Endothelial cell of umbilical vein (primary cell): ENCODE measurements around the gene PLLP. TPM values are rescaled to one million over a fixed set of nuclear protein-coding genes. Genes with fewer than 3 reads are reported as not detected.
"Not testable (repeated sequence)": the region's sequence is repeated elsewhere in the genome, so short reads cannot be mapped to it uniquely, and the experiment has no call there.

Source experiments
- BruUV-seq: library from RNA; stranded (reverse); fragments of 400-500 nt; replicated peaks from 2 replicates; lab custom pipeline; 2021; lab: Mats Ljungman, UMichigan
- CTCF ChIA-PET: fragments of 300-600, 350-600 bp; sonication (Branson Sonifier 250); formaldehyde crosslinking; loops from one replicate; lab custom pipeline; 2021; ENCODE audit warnings: antibody characterized with exemption, inconsistent platforms; lab: Charles Lee
- POLR2A ChIA-PET: fragments of 300-600, 350-600 bp; sonication (Branson Sonifier 250); formaldehyde crosslinking; loops from one replicate; lab custom pipeline; 2021; ENCODE audit warnings: antibody characterized with exemption, inconsistent platforms; lab: Charles Lee
- DNase-seq: peaks from one replicate; pipeline ENCODE4 v3.0.0-alpha.2; 2011; ENCODE audit warnings: low read depth, low spot score
- FAIRE-seq: peaks from 2 replicates; lab custom pipeline; 2011; peaks lifted over from hg19 to GRCh38; lab: Jason Lieb, UNC
- H2AFZ ChIP-seq: 2 replicates; pipeline ENCODE4 v1.6.0; 2012; ENCODE audit warnings: low read depth, low read length, control low read depth, inconsistent platforms
- H3K27ac ChIP-seq: 2 replicates; pipeline ENCODE4 v1.5.1; 2011; ENCODE audit warnings: low read depth, mild to moderate bottlenecking, control low read depth, low read length, moderate library complexity; ENCODE audit not compliant: insufficient read depth
- H3K27me3 ChIP-seq, 2 experiments: 2 replicates each; pipeline versions ENCODE4 v1.6.0 to v1.6.1; 2011; ENCODE audit warnings: low read length in 2 of 2, mixed read lengths in 1 of 2; ENCODE audit not compliant: control insufficient read depth in 2 of 2, insufficient read depth in 2 of 2
- H3K36me3 ChIP-seq, 2 experiments: 2 replicates in 1 of 2; 3 replicates in 1 of 2; pipeline ENCODE4 v1.5.1; 2011; ENCODE audit warnings: low read length in 2 of 2, mild to moderate bottlenecking in 1 of 2, moderate library complexity in 1 of 2; ENCODE audit not compliant: control insufficient read depth in 2 of 2, insufficient read depth in 2 of 2; ENCODE audit errors: extremely low read depth in 1 of 2
- H3K4me1 ChIP-seq: 3 replicates; pipeline ENCODE4 v1.5.1; 2011; ENCODE audit warnings: mild to moderate bottlenecking, low read length; ENCODE audit not compliant: control insufficient read depth, insufficient read depth; ENCODE audit errors: extremely low read depth
- H3K4me2 ChIP-seq: 2 replicates; pipeline ENCODE4 v1.6.1; 2011; ENCODE audit warnings: low read length, control low read depth, mixed read lengths; ENCODE audit not compliant: insufficient read depth
- H3K4me3 ChIP-seq, 3 experiments: fragments of 200-600 bp in 1 of 3; sonication (generic), shearing (Covaris generic) in 1 of 3; replicated peaks in 1 of 3; 2 replicates each; pipeline ENCODE4 v1.5.1; 2011 to 2016; ENCODE audit warnings: control low read depth in 3 of 3, low read length in 3 of 3, mild to moderate bottlenecking in 2 of 3, inconsistent platforms in 1 of 3, low read depth in 1 of 3, moderate library complexity in 1 of 3; ENCODE audit not compliant: insufficient read depth in 1 of 3
- H3K79me2 ChIP-seq: 2 replicates; pipeline ENCODE4 v1.6.0; 2012; ENCODE audit warnings: low read length, inconsistent platforms; ENCODE audit not compliant: control insufficient read depth, insufficient read depth
- H3K9ac ChIP-seq: replicated peaks from 2 replicates; pipeline ENCODE3; 2011; ENCODE audit warnings: low read length, control low read depth; ENCODE audit not compliant: insufficient read depth; ENCODE audit errors: extremely low read depth
- H3K9me1 ChIP-seq: replicated peaks from 3 replicates; pipeline ENCODE4 v1.6.0; 2011; ENCODE audit warnings: mild to moderate bottlenecking, low read length; ENCODE audit not compliant: control insufficient read depth, insufficient read depth; ENCODE audit errors: extremely low read depth
- H3K9me3 ChIP-seq: replicated peaks from 2 replicates; pipeline ENCODE4 v1.5.1; 2012; ENCODE audit warnings: low read length, inconsistent platforms; ENCODE audit not compliant: control insufficient read depth, insufficient read depth
- H4K20me1 ChIP-seq: replicated peaks from 2 replicates; pipeline ENCODE3; 2011; ENCODE audit warnings: mild to moderate bottlenecking, low read length; ENCODE audit not compliant: control insufficient read depth, insufficient read depth; ENCODE audit errors: extremely low read depth
- CTCF ChIP-seq, 2 donors: IDR thresholded peaks; 1 replicate in 1 of 2; 2 replicates in 1 of 2; pipeline ENCODE4 v1.5.1; 2011; ENCODE audit warnings: low read length in 2 of 2, mild to moderate bottlenecking in 2 of 2, moderate library complexity in 2 of 2, control low read depth in 1 of 2, inconsistent platforms in 1 of 2, low read depth in 1 of 2; ENCODE audit not compliant: insufficient read depth in 1 of 2; ENCODE audit errors: extremely low read depth in 1 of 2
- EZH2 ChIP-seq: IDR thresholded peaks from 2 replicates; pipeline ENCODE4 v1.6.1; 2012; ENCODE audit warnings: borderline replicate concordance, low read depth, mild to moderate bottlenecking, moderate library complexity, low read length, inconsistent platforms; ENCODE audit not compliant: severe bottlenecking
- FOS ChIP-seq: IDR thresholded peaks from 2 replicates; pipeline ENCODE4 v1.6.1; 2011; ENCODE audit warnings: mild to moderate bottlenecking, low read length, moderate library complexity, borderline replicate concordance; ENCODE audit not compliant: insufficient read depth
- GATA2 ChIP-seq: IDR thresholded peaks from 2 replicates; pipeline ENCODE4 v1.7.0; 2011; ENCODE audit warnings: low read depth, mild to moderate bottlenecking, moderate library complexity, mixed read lengths, low read length; ENCODE audit not compliant: insufficient read length, insufficient read depth
- JUN ChIP-seq: IDR thresholded peaks from 2 replicates; pipeline ENCODE4 v1.6.1; 2011; ENCODE audit warnings: borderline replicate concordance, low read depth; ENCODE audit not compliant: insufficient read length, insufficient read depth
- MAX ChIP-seq: IDR thresholded peaks from 2 replicates; pipeline ENCODE4 v1.6.1; 2011; ENCODE audit not compliant: insufficient read depth, insufficient read length
- MYC ChIP-seq: IDR thresholded peaks from one replicate; pipeline ENCODE4 v1.6.1; 2011; ENCODE audit warnings: mild to moderate bottlenecking, low read depth, low read length
- POLR2A ChIP-seq: IDR thresholded peaks from 2 replicates; pipeline ENCODE4 v1.6.1; 2012; ENCODE audit warnings: low read depth, mild to moderate bottlenecking, control low read depth, low read length
- POLR2AphosphoS5 ChIP-seq: IDR thresholded peaks from 2 replicates; pipeline ENCODE4 v1.6.1; 2012; ENCODE audit warnings: low read depth, mild to moderate bottlenecking, control low read depth, low read length, moderate library complexity; ENCODE audit not compliant: insufficient read depth
- dilution Hi-C: fragments of 300-500 bp; cut with MboI; formaldehyde crosslinking; loops from one replicate; pipeline ENCODE4 v1.15.0; 2019; ENCODE audit warnings: low sequenced_read_pairs; ENCODE audit not compliant: extremely low pct_ligation_motif_present
- intact Hi-C: fragments of 100-400 bp; cut with micrococcal nuclease; formaldehyde crosslinking; loops from one replicate; pipeline ENCODE4 v1.10.0; 2022
- polyA plus RNA-seq, 4 experiments: library from polyadenylated mRNA; depleted of rRNA in 3 of 4; stranded (reverse) in 3 of 4; unstranded in 1 of 4; fragments of >200 nt; gene quantifications; 2 replicates each; pipeline versions ENCODE4 v1.2.1 to v1.2.3, GENCODE V29; 2011 to 2012; ENCODE audit warnings: missing spikeins in 1 of 4
- total RNA-seq: library from RNA; stranded (reverse); gene quantifications from 2 replicates; pipeline ENCODE4 v1.2.3, GENCODE V29; 2021

Gene PLLP
- total and polyA plus RNA-seq, 2 donors (not counting 3 experiments of a cell fraction or from before 2014, with no cell fraction given), result 4.4 to 14.4 TPM

GRCh38 chr16:57276596-57276995 is 7.9 kb downstream of the PLLP start:
- Histone ChIP-seq H3K4me1 (peaks cover 18% of the 10 kb centered on the region), H3K27me3 (no peaks in the 10 kb centered on the region), H3K36me3 (no peaks in the 10 kb centered on the region), H2AFZ (peak overlapping the region; percentile 35), H3K79me2 (no peaks in the 10 kb centered on the region), H3K4me3 (no peak overlapping the region), H3K9me1 (no peaks in the 10 kb centered on the region), H3K9me3 (no peaks in the 10 kb centered on the region), H4K20me1 (no peaks in the 10 kb centered on the region), H3K27ac (no peak overlapping the region), H3K4me2 (peak overlapping the region; percentile 4), H3K9ac (no peak overlapping the region)
- dilution Hi-C loops (no loop called here), intact Hi-C loops (no loop called here)
- BruUV-seq, result no TSS peak
- DNase-seq, result no peak
- CTCF ChIA-PET, result no interaction called here
- POLR2A ChIA-PET, result no interaction called here
- no peak for TF ChIP-seq CTCF (IDR thresholded peaks at IDR 0.05; ENCODE audit: extremely low read depth in 1 of 2, insufficient read depth in 1 of 2, low read depth in 1 of 2, low read length in 2 of 2)
- no peak for TF ChIP-seq FOS
- TF ChIP-seq GATA2, result no peak
- TF ChIP-seq EZH2, result no peak
- TF ChIP-seq POLR2AphosphoS5, result no peak
- no peak for TF ChIP-seq MAX
- no peak for TF ChIP-seq MYC
- TF ChIP-seq JUN, result no peak
- TF ChIP-seq POLR2A, result no peak
- FAIRE-seq, result peak; percentile 64

GRCh38 chr16:57275946-57276345 is 8.5 kb downstream of the PLLP start:
- H3K79me2 ChIP-seq, H3K9me1 ChIP-seq, H3K4me3 ChIP-seq, POLR2A ChIA-PET, H3K9me3 ChIP-seq, H3K9ac ChIP-seq, H4K20me1 ChIP-seq, dilution Hi-C loops, H2AFZ ChIP-seq, BruUV-seq, H3K27me3 ChIP-seq, DNase-seq, H3K36me3 ChIP-seq, FAIRE-seq, H3K4me2 ChIP-seq, intact Hi-C loops, H3K27ac ChIP-seq: not testable (repeated sequence)
- peaks cover 18% of the 10 kb centered on the region for H3K4me1 ChIP-seq
- CTCF ChIA-PET, result interaction anchor here (1.2 kb wide), 1 partner anchor 10 kb away, joined by 4 read pairs; no protein-coding TSS in a partner anchor
